Fibroblast of villous mesenchyme (primary cell): Measurements from ENCODE around the gene SPACA6. TPM values are rescaled to one million over a fixed set of nuclear protein-coding genes. Genes with fewer than 3 reads are reported as not detected.

Source experiments
- DNase-seq: peaks from one replicate; pipeline ENCODE4 v3.0.0-alpha.2; 2010; ENCODE audit warnings: low read depth
- H3K4me3 ChIP-seq: 2 replicates; pipeline ENCODE4 v1.5.1; 2011; ENCODE audit warnings: low read depth, mild to moderate bottlenecking, low read length
- total RNA-seq: library from RNA; depleted of rRNA; stranded (reverse); fragments of >200 nt; gene quantifications from 2 replicates; pipeline ENCODE4 v1.2.3, GENCODE V29; 2012
- TF ChIP-seq, protein P1 (sequence below): IDR thresholded peaks from 2 replicates; pipeline ENCODE4 v1.5.1; 2012; ENCODE audit warnings: low read depth, mild to moderate bottlenecking, low read length; ENCODE audit not compliant: insufficient read depth

SPACA6 gene
- total RNA-seq, 1 donor = 10.8 TPM

DNA sequence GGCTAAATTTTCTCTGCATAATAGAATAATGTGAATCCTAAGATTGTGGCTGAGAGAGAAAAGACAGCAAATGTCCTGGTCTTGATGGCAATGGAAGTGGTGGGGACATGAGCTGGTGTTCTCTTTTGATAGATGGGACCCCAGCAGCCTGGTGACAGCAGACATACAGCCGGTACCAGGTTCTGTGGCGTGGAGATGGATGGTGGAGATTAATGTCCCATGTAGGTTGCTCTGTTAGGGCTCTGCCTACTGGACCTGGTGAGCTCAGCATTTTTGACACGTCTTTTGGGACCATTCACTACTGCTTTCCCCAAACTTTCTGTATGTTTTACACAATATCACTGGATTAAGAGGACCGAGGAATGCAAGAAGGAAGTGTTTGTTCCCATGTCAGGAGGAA, 38.3 kb upstream of the SPACA6 start:
- H3K4me3 ChIP-seq = no peak overlapping the region
- DNase-seq = no peak
- TF ChIP-seq, protein P1, sequence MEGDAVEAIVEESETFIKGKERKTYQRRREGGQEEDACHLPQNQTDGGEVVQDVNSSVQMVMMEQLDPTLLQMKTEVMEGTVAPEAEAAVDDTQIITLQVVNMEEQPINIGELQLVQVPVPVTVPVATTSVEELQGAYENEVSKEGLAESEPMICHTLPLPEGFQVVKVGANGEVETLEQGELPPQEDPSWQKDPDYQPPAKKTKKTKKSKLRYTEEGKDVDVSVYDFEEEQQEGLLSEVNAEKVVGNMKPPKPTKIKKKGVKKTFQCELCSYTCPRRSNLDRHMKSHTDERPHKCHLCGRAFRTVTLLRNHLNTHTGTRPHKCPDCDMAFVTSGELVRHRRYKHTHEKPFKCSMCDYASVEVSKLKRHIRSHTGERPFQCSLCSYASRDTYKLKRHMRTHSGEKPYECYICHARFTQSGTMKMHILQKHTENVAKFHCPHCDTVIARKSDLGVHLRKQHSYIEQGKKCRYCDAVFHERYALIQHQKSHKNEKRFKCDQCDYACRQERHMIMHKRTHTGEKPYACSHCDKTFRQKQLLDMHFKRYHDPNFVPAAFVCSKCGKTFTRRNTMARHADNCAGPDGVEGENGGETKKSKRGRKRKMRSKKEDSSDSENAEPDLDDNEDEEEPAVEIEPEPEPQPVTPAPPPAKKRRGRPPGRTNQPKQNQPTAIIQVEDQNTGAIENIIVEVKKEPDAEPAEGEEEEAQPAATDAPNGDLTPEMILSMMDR = peak; percentile 8

GRCh38 chr19:51660975-51661600, 32.0 kb upstream of the SPACA6 start:
- peak; percentile 79 for DNase-seq
- H3K4me3 ChIP-seq = no peak overlapping the region
- TF ChIP-seq, protein P1 = peak; percentile 81

- no peak for DNase-seq
- H3K4me3 ChIP-seq = no peak overlapping the region
- TF ChIP-seq, protein P1 = no peak
Measured at GRCh38 chr19:51663650-51664049, 29.5 kb upstream of the SPACA6 start.

- H3K4me3 ChIP-seq = no peak overlapping the region
- TF ChIP-seq, protein P1 = no peak
- DNase-seq = no peak
Measured at GRCh38 chr19:51664131-51664530, 29.0 kb upstream of the SPACA6 start.

- no peak overlapping the region for H3K4me3 ChIP-seq
- DNase-seq = peak; percentile 11
- TF ChIP-seq, protein P1 = peak; percentile 47
Measured at GRCh38 chr19:51664997-51665396, 28.1 kb upstream of the SPACA6 start.

DNA sequence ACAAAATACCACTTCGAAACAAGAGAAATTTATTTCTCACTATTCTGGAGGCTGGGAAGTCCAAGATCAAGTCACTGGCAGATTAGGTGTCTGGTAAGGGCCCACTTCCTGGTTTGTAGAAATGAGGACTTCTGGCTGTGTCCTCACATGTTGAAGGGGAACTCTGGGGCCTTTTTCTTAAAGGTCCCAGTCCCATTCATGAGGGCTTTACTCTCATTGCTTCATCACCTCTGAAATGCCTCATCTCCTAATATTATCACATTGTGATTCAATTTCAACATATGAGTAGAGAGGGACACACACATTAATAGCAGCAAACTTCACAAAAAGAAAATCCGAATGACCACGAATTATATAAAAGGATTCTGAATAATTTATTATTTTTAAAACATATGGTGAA, 24.9 kb upstream of the SPACA6 start:
- TF ChIP-seq, protein P1 = no peak

More for the DNA sequence above, 24.9 kb upstream of the SPACA6 start:
- no peak overlapping the region for H3K4me3 ChIP-seq
- DNase-seq = no peak
